Measurements from ENCODE around the gene FBXW7.

Gene FBXW7

DNA sequence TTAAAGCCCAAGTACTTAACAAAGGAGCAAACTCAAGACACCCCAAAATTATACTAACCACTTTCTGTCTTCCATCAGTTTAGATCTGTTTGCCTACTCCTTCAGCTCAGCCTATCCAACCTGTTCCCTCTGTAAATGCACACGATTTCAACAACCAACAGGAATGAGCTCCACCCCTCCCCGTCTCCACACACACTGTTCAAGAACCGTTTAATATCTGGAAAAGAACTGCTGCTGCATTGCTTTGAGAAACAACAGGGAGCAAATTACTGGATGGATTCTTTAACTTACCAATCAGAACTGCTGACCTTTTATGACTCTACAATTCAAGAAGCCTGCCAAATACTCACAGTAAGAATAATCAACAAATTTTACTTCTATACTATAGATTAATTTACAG lies 87.0 kb downstream of the FBXW7 start:
- TF ChIP-seq POLR2AphosphoS5 (IDR thresholded peaks at IDR 0.05; ENCODE audit: low read depth, low read length), result no peak
- TF ChIP-seq TAF1 (IDR thresholded peaks at IDR 0.05; ENCODE audit: borderline replicate concordance, insufficient read depth, low read length), result no peak
- TF ChIP-seq SIN3A (IDR thresholded peaks at IDR 0.05; ENCODE audit: borderline replicate concordance, insufficient read depth, low read length), result no peak
- TF ChIP-seq FOXP2 (optimal IDR thresholded peaks at IDR 0.05; ENCODE audit: borderline replicate concordance, extremely low read depth, extremely low read length, insufficient read depth), result no peak
- TF ChIP-seq, protein P1, sequence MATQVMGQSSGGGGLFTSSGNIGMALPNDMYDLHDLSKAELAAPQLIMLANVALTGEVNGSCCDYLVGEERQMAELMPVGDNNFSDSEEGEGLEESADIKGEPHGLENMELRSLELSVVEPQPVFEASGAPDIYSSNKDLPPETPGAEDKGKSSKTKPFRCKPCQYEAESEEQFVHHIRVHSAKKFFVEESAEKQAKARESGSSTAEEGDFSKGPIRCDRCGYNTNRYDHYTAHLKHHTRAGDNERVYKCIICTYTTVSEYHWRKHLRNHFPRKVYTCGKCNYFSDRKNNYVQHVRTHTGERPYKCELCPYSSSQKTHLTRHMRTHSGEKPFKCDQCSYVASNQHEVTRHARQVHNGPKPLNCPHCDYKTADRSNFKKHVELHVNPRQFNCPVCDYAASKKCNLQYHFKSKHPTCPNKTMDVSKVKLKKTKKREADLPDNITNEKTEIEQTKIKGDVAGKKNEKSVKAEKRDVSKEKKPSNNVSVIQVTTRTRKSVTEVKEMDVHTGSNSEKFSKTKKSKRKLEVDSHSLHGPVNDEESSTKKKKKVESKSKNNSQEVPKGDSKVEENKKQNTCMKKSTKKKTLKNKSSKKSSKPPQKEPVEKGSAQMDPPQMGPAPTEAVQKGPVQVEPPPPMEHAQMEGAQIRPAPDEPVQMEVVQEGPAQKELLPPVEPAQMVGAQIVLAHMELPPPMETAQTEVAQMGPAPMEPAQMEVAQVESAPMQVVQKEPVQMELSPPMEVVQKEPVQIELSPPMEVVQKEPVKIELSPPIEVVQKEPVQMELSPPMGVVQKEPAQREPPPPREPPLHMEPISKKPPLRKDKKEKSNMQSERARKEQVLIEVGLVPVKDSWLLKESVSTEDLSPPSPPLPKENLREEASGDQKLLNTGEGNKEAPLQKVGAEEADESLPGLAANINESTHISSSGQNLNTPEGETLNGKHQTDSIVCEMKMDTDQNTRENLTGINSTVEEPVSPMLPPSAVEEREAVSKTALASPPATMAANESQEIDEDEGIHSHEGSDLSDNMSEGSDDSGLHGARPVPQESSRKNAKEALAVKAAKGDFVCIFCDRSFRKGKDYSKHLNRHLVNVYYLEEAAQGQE (IDR thresholded peaks at IDR 0.05; ENCODE audit: insufficient read depth in 1 of 2, low read depth in 2 of 2, low read length in 2 of 2), result no peak

DNA sequence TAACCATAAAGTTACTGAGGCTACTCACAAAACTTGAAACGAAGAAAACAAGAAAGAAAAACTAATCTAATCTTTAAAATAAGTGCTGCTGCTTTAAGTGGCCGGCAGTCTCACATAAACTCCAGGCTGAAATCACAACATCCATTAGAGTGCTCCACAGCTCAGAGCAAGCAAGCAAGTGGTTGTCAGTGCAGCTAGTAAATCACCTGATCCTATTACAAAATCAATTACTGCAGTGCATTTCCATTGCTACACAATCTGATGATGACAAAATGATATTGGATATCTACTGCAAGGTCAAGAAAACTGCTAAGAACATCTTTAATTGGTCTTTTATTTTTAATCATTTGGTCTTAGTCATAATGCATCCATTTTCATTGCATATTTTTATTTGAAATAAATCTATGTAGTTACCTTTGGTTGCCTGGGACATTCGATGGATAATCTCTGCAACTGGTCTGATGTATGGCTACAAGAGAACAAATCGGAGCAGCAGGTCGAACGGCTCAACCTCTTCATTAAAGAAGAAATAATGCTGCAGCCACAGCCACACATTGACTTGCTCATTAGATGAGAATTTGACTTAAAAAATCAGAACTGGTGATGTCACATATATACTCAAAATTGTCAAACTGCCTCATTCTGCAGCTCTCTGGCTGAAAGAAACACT lies 87.7 kb downstream of the FBXW7 start:
- no peak for TF ChIP-seq POLR2AphosphoS5 (IDR thresholded peaks at IDR 0.05; ENCODE audit: low read depth, low read length)
- TF ChIP-seq, protein P1 (IDR thresholded peaks at IDR 0.05; ENCODE audit: insufficient read depth in 1 of 2, low read depth in 2 of 2, low read length in 2 of 2), result no peak

DNA sequence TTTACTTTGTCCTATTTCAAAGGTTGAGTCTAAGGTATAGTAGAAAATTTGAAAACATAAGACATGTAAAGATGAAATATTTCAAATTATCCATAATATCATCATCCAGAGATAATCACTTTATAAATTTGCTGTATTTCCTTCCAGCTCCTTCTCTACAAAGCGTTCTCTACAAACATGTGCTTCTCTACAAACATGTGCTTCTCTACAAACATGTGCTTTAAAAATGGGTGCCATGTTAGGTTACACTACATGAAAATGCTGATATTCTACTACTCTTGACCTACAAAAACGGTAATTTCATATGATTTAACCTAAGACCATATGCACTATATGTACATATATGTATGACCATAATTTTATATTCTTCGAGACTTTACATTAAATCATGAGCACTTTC lies 92.0 kb downstream of the FBXW7 start:
- TF ChIP-seq POLR2AphosphoS5 (IDR thresholded peaks at IDR 0.05; ENCODE audit: low read depth, low read length) (no peak), FOXP2 (optimal IDR thresholded peaks at IDR 0.05; ENCODE audit: borderline replicate concordance, extremely low read depth, extremely low read length, insufficient read depth) (no peak), TAF1 (IDR thresholded peaks at IDR 0.05; ENCODE audit: borderline replicate concordance, insufficient read depth, low read length) (no peak), SIN3A (IDR thresholded peaks at IDR 0.05; ENCODE audit: borderline replicate concordance, insufficient read depth, low read length) (no peak)
- TF ChIP-seq, protein P1 (IDR thresholded peaks at IDR 0.05; ENCODE audit: insufficient read depth in 1 of 2, low read depth in 2 of 2, low read length in 2 of 2), result no peak

DNA sequence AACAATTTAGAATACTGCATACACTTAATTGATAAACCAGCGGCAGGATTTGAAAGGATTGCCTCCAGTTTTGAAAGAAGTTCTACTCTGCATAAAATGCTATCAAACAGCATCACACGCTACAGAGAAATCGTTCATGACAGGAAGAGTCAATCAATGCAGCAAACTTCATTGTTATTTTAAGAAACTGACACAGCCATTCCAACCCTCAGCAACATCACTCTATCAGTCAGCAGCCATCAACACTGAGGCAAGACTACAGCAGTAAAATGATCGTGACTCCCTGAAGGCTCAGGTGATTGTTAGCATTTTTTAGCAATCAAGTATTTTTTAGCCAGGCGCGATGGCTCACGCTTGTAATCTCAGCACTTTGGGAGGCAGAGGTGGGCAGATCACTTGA lies 98.3 kb downstream of the FBXW7 start:
- TF ChIP-seq, protein P1 (IDR thresholded peaks at IDR 0.05; ENCODE audit: insufficient read depth in 1 of 2, low read depth in 2 of 2, low read length in 2 of 2), result no peak
- TF ChIP-seq TAF1 (IDR thresholded peaks at IDR 0.05; ENCODE audit: borderline replicate concordance, insufficient read depth, low read length) (no peak), SIN3A (IDR thresholded peaks at IDR 0.05; ENCODE audit: borderline replicate concordance, insufficient read depth, low read length) (no peak), POLR2AphosphoS5 (IDR thresholded peaks at IDR 0.05; ENCODE audit: low read depth, low read length) (no peak), FOXP2 (optimal IDR thresholded peaks at IDR 0.05; ENCODE audit: borderline replicate concordance, extremely low read depth, extremely low read length, insufficient read depth) (no peak)

DNA sequence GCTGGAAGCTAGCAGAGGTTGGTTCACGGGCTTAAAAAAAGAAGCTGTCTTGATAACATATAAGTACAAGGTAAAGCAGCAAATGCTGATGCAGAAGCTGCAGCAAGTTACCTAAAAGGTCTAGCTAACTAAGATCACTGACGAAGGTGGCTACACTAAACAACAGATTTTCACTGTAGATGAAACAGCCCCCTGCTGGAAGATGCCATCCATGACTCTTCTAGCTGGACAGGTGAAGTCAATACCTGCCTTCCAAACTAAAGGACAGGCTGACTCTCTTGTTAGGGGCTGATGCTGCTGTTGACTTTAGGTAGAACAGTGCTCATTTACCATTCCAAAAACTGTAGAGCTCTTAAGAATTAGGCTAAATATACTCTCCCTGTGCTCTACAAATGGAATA lies 99.5 kb downstream of the FBXW7 start:
- no peak for TF ChIP-seq FOXP2 (optimal IDR thresholded peaks at IDR 0.05; ENCODE audit: borderline replicate concordance, extremely low read depth, extremely low read length, insufficient read depth)
- TF ChIP-seq, protein P1 (IDR thresholded peaks at IDR 0.05; ENCODE audit: insufficient read depth in 1 of 2, low read depth in 2 of 2, low read length in 2 of 2), result no peak
- TF ChIP-seq SIN3A (IDR thresholded peaks at IDR 0.05; ENCODE audit: borderline replicate concordance, insufficient read depth, low read length), result no peak
- no peak for TF ChIP-seq POLR2AphosphoS5 (IDR thresholded peaks at IDR 0.05; ENCODE audit: low read depth, low read length)
- no peak for TF ChIP-seq TAF1 (IDR thresholded peaks at IDR 0.05; ENCODE audit: borderline replicate concordance, insufficient read depth, low read length)

Data from PFSK-1 (cell line).